ENCODE data around the gene BICRAL. TPM values are rescaled to one million over a fixed set of nuclear protein-coding genes. Genes with fewer than 3 reads are reported as not detected.

Gene BICRAL
- total and polyA plus RNA-seq, 9 of the 15 experiments (the other 6 are each of a cell fraction or from before 2014, with no cell fraction given): 1.2 to 11.9 (median 5.6) TPM

DNA sequence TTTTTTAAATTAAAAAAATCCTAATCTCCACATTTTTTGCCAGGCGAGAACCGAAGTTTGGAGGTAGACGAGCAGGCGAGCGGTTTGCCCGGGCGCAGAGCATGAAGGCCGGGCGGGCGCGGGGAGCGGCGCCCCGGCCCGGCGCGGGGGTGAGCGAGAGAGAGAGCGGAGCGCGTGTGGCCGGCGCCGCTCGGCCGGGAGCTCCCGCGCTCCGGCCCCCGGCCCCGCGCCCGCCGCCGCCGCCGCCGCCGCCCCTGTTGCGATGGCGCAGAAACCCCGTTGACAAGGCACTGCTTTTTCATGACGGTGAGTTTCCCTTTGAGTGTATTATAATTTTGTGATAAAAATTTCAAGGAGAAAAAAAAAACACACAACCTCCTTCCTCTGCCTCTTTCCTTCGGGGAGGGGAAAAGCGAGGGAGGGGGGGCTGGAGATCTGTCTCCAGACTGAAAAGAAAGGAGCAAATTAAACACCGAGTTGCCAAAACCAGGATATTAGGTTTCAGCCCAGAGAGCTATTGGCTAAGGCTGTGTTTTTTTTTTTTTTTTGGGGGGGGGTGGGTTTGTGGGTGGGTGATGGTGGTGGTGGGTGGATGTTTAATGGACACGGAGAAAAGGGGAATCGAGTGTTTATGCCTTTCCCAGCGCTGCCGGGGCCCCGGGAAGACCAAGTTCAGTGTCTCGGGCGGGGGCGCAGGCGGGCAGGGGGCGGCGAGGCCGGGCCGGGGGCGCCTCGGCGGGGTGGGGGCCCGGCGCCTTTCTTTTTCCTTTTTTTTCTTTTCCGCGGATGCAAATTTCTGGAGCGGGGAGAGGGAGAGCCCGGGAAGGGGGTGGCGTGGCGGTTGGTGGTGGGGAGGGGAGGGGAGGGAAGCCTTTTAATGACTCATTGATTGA lies at the start of gene BICRAL (continued):
- TF ChIP-seq, protein P1, sequence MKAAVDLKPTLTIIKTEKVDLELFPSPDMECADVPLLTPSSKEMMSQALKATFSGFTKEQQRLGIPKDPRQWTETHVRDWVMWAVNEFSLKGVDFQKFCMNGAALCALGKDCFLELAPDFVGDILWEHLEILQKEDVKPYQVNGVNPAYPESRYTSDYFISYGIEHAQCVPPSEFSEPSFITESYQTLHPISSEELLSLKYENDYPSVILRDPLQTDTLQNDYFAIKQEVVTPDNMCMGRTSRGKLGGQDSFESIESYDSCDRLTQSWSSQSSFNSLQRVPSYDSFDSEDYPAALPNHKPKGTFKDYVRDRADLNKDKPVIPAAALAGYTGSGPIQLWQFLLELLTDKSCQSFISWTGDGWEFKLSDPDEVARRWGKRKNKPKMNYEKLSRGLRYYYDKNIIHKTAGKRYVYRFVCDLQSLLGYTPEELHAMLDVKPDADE (conservative IDR thresholded peaks at IDR 0.05; ENCODE audit: control insufficient read depth, low read depth, low read length): 0 out of 2 replicates have a peak, but pooled peaks have one; percentile 35
- TF ChIP-seq KDM5B (IDR thresholded peaks at IDR 0.05; ENCODE audit: insufficient replicate concordance, low read depth, low read length) (peak; percentile 79), CBX8 (IDR thresholded peaks at IDR 0.05; ENCODE audit: borderline replicate concordance, extremely low read depth, low read depth, low read length, poor library complexity, severe bottlenecking) (no peak), BRD9 (IDR thresholded peaks at IDR 0.05; ENCODE audit: low read depth, partially characterized antibody) (peak; percentile 57), YY1 (IDR thresholded peaks at IDR 0.05; ENCODE audit: borderline replicate concordance in 1 of 3, control insufficient read depth in 1 of 3, extremely low read depth in 1 of 3, insufficient read depth in 3 of 3, insufficient read length in 1 of 3, insufficient replicate concordance in 2 of 3, low read depth in 1 of 3, low read length in 2 of 3) (peak in 2 of 3 experiments; percentile 66 to 74), CXXC5 (CRISPR knock-in tag; IDR thresholded peaks at IDR 0.05) (peak; percentile 70), TBP (optimal IDR thresholded peaks at IDR 0.05; ENCODE audit: low read depth, low read length) (peak; percentile 61), MYC (IDR thresholded peaks at IDR 0.05; ENCODE audit: low read depth, low read length) (peak; percentile 71), MYC (CRISPR knock-in tag; IDR thresholded peaks at IDR 0.05; ENCODE audit: borderline replicate concordance, low read depth) (no peak), SAP30 (IDR thresholded peaks at IDR 0.05; ENCODE audit: borderline replicate concordance, insufficient read depth, low read depth, low read length, poor library complexity, severe bottlenecking) (no peak), MECOM (CRISPR knock-in tag; IDR thresholded peaks at IDR 0.05) (no peak), CREM (IDR thresholded peaks at IDR 0.05; ENCODE audit: low read depth) (peak; percentile 45), NR2F6 (CRISPR knock-in tag; IDR thresholded peaks at IDR 0.05) (no peak), ARHGAP35 (IDR thresholded peaks at IDR 0.05; ENCODE audit: partially characterized antibody) (no peak)

All from K562 (cell line).